HepG2 (cell line): ENCODE measurements around the gene DUS3L. TPM values are rescaled to one million over a fixed set of nuclear protein-coding genes. Genes with fewer than 3 reads are reported as not detected.

Source experiments
- ADNP ChIP-seq: sonication (generic); formaldehyde crosslinking; IDR thresholded peaks from 2 replicates; pipeline ENCODE4 v1.4.0; 2020; ENCODE audit warnings: missing genetic modification reagents
- CAMTA2 ChIP-seq: sonication (generic); formaldehyde crosslinking; IDR thresholded peaks from 2 replicates; pipeline ENCODE4 v1.4.0; 2020; ENCODE audit warnings: mild to moderate bottlenecking, missing genetic modification reagents, borderline replicate concordance
- DNMT1 ChIP-seq: sonication (generic); formaldehyde crosslinking; IDR thresholded peaks from 2 replicates; pipeline ENCODE4 v1.5.1; 2020; ENCODE audit warnings: mild to moderate bottlenecking, missing genetic modification reagents
- DPF2 ChIP-seq: sonication (generic); formaldehyde crosslinking; IDR thresholded peaks from 2 replicates; pipeline ENCODE4 v1.4.0; 2020; ENCODE audit warnings: mild to moderate bottlenecking, low read depth, missing genetic modification reagents, borderline replicate concordance
- EED ChIP-seq: sonication (generic); formaldehyde crosslinking; IDR thresholded peaks from 2 replicates; pipeline ENCODE4 v1.5.0; 2020; ENCODE audit warnings: mild to moderate bottlenecking, missing genetic modification reagents
- HNRNPLL ChIP-seq: fragments of 200-400 bp; formaldehyde crosslinking; IDR thresholded peaks from 2 replicates; pipeline ENCODE4 v1.6.1; 2017; ENCODE audit warnings: mild to moderate bottlenecking, low read depth, low read length; ENCODE audit not compliant: poor library complexity, severe bottlenecking
- KAT8 ChIP-seq: IDR thresholded peaks from 2 replicates; pipeline ENCODE4 v1.6.1; 2016; ENCODE audit warnings: missing genetic modification reagents, missing compliant biosample characterization
- MATR3 ChIP-seq: sonication (generic); formaldehyde crosslinking; IDR thresholded peaks from 2 replicates; pipeline ENCODE4 v1.4.0; 2020; ENCODE audit warnings: missing genetic modification reagents
- NFYC ChIP-seq: IDR thresholded peaks from 2 replicates; pipeline ENCODE4 v1.6.1; 2016; ENCODE audit warnings: missing genetic modification reagents, missing compliant biosample characterization
- RXRA ChIP-seq: sonication (generic); formaldehyde crosslinking; IDR thresholded peaks from 2 replicates; pipeline ENCODE4 v1.5.1; 2020; ENCODE audit warnings: missing genetic modification reagents
- U2AF2 ChIP-seq: fragments of 200-400 bp; formaldehyde crosslinking; IDR thresholded peaks from 2 replicates; pipeline ENCODE4 v1.6.1; 2017; ENCODE audit warnings: low read depth, mild to moderate bottlenecking, low read length
- ZFP36 ChIP-seq: fragments of 150-350 bp; IDR thresholded peaks from 2 replicates; pipeline ENCODE4 v1.6.1; 2018; ENCODE audit warnings: borderline replicate concordance, low read length, low read depth; ENCODE audit not compliant: partially characterized antibody
- ZNF549 ChIP-seq: sonication (generic); formaldehyde crosslinking; IDR thresholded peaks from 2 replicates; pipeline ENCODE4 v1.5.0; 2020; ENCODE audit warnings: missing genetic modification reagents
- ZNF720 ChIP-seq: sonication (generic); formaldehyde crosslinking; IDR thresholded peaks from 2 replicates; pipeline ENCODE4 v1.4.0; 2020; ENCODE audit warnings: missing genetic modification reagents
- ZNF766 ChIP-seq: sonication (generic); formaldehyde crosslinking; IDR thresholded peaks from 2 replicates; pipeline ENCODE4 v1.5.0; 2020; ENCODE audit warnings: missing genetic modification reagents, borderline replicate concordance
- ZNF775 ChIP-seq: sonication (generic); formaldehyde crosslinking; IDR thresholded peaks from 2 replicates; pipeline ENCODE4 v1.4.0; 2020; ENCODE audit warnings: missing genetic modification reagents, mild to moderate bottlenecking, moderate library complexity, borderline replicate concordance
- polyA plus RNA-seq, 8 experiments: library from polyadenylated mRNA; depleted of rRNA in 3 of 8; stranded (reverse) in 7 of 8; unstranded in 1 of 8; fragments of >200 nt; fragmentation: Illumina TruSeq in 4 of 8; extraction: Trizol in 4 of 8; gene quantifications; 2 replicates each; pipeline versions ENCODE4 v1.2.1 to v1.2.3, GENCODE V29; 2011 to 2016; ENCODE audit warnings: low read depth in 4 of 8, missing spikeins in 1 of 8, mixed read lengths in 1 of 8; ENCODE audit not compliant: insufficient read depth in 1 of 8
- total RNA-seq, 5 experiments: library from RNA; depleted of rRNA; stranded (reverse); fragments of >200 nt; fragmentation: Illumina TruSeq; extraction: Trizol; gene quantifications; 2 replicates each; pipeline ENCODE4 v1.2.3, GENCODE V29; 2016; ENCODE audit warnings: low read depth in 1 of 5
- TF ChIP-seq, protein P1 (sequence below): sonication (generic); formaldehyde crosslinking; IDR thresholded peaks from 2 replicates; pipeline ENCODE4 v1.4.0; 2020; ENCODE audit warnings: missing genetic modification reagents, borderline replicate concordance
- TF ChIP-seq, protein P2 (sequence below): sonication (generic); formaldehyde crosslinking; IDR thresholded peaks from 2 replicates; pipeline ENCODE4 v1.4.0; 2020; ENCODE audit warnings: missing genetic modification reagents
- TF ChIP-seq, protein P3 (sequence below): sonication (generic); formaldehyde crosslinking; IDR thresholded peaks from 2 replicates; pipeline ENCODE4 v1.4.0; 2020; ENCODE audit warnings: mild to moderate bottlenecking, missing genetic modification reagents
- TF ChIP-seq, protein P4 (sequence below): sonication (generic); formaldehyde crosslinking; IDR thresholded peaks from 2 replicates; pipeline ENCODE4 v1.5.0; 2020; ENCODE audit warnings: mild to moderate bottlenecking, missing genetic modification reagents

Gene DUS3L
- total and polyA plus RNA-seq, 2 of the 13 experiments (the other 11 are each of a cell fraction or from before 2014, with no cell fraction given) = 13.3 to 25.1 TPM

DNA sequence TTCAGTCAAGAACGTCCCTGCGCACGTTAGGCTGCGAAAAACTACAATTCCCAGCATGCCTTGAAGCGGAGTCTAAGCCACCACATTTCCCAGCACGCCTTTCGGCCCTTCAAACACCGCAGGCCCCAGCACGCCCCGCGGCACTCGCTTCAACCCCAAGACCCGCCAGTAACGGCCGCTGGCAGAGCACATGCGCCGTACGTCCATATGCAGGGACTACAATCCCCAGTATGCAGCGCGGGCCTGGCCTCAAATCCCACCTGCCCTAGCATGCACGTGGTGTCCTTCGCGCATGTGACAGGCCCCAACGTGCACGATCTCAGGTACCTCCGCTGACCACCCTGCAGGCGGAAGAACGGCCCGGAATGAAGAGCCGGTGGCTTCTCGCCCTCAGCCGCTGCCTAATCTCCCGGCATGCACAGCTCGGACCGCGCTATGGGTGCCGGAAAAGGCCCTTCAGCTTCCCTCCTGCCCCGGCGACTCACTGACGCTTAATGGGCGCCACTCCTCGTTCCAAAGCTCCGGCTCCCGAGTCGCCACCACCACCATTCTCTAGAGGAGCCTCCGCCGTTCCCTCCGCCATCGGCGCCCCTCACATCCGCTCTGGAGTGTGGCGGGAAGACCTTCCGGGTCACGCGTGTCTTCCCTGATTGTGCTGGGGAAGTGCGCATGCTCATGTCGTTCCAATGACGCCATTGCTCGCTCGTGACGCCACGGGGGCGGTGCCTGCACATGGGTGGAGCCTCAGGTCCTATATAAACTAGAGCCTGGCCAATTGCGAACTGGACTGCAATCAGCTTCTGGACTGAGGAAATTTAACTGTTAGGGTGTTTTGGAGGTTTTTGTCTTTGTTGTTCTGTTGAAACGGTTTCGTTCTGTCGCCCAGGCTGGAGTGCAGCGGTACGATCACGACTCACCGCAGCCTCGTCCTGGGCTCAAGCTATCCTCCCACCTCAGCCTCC lies at the start of gene DUS3L (continued):
- TF ChIP-seq, protein P1, sequence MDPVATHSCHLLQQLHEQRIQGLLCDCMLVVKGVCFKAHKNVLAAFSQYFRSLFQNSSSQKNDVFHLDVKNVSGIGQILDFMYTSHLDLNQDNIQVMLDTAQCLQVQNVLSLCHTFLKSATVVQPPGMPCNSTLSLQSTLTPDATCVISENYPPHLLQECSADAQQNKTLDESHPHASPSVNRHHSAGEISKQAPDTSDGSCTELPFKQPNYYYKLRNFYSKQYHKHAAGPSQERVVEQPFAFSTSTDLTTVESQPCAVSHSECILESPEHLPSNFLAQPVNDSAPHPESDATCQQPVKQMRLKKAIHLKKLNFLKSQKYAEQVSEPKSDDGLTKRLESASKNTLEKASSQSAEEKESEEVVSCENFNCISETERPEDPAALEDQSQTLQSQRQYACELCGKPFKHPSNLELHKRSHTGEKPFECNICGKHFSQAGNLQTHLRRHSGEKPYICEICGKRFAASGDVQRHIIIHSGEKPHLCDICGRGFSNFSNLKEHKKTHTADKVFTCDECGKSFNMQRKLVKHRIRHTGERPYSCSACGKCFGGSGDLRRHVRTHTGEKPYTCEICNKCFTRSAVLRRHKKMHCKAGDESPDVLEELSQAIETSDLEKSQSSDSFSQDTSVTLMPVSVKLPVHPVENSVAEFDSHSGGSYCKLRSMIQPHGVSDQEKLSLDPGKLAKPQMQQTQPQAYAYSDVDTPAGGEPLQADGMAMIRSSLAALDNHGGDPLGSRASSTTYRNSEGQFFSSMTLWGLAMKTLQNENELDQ = no peak
- peak; percentile 73 for TF ChIP-seq NFYC (CRISPR knock-in tag)
- 0 out of 2 replicates have a peak, but pooled peaks have one; percentile 39 for TF ChIP-seq ZNF720 (CRISPR knock-in tag)
- TF ChIP-seq CAMTA2 (CRISPR knock-in tag) = no peak
- TF ChIP-seq, protein P2, sequence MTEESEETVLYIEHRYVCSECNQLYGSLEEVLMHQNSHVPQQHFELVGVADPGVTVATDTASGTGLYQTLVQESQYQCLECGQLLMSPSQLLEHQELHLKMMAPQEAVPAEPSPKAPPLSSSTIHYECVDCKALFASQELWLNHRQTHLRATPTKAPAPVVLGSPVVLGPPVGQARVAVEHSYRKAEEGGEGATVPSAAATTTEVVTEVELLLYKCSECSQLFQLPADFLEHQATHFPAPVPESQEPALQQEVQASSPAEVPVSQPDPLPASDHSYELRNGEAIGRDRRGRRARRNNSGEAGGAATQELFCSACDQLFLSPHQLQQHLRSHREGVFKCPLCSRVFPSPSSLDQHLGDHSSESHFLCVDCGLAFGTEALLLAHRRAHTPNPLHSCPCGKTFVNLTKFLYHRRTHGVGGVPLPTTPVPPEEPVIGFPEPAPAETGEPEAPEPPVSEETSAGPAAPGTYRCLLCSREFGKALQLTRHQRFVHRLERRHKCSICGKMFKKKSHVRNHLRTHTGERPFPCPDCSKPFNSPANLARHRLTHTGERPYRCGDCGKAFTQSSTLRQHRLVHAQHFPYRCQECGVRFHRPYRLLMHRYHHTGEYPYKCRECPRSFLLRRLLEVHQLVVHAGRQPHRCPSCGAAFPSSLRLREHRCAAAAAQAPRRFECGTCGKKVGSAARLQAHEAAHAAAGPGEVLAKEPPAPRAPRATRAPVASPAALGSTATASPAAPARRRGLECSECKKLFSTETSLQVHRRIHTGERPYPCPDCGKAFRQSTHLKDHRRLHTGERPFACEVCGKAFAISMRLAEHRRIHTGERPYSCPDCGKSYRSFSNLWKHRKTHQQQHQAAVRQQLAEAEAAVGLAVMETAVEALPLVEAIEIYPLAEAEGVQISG (CRISPR knock-in tag) = peak; percentile 89
- TF ChIP-seq MATR3 (CRISPR knock-in tag) = no peak
- TF ChIP-seq ADNP (CRISPR knock-in tag) = no peak
- peak; percentile 46; the same call in 1 of the 2 replicates for TF ChIP-seq EED (CRISPR knock-in tag)
- no peak for TF ChIP-seq DNMT1 (CRISPR knock-in tag)
- peak; percentile 91 for TF ChIP-seq KAT8
- TF ChIP-seq ZNF549 (CRISPR knock-in tag) = no peak
- TF ChIP-seq ZNF766 (CRISPR knock-in tag) = peak; percentile 15; the same call in 1 of the 2 replicates
- no peak for TF ChIP-seq ZFP36
- TF ChIP-seq, protein P3, sequence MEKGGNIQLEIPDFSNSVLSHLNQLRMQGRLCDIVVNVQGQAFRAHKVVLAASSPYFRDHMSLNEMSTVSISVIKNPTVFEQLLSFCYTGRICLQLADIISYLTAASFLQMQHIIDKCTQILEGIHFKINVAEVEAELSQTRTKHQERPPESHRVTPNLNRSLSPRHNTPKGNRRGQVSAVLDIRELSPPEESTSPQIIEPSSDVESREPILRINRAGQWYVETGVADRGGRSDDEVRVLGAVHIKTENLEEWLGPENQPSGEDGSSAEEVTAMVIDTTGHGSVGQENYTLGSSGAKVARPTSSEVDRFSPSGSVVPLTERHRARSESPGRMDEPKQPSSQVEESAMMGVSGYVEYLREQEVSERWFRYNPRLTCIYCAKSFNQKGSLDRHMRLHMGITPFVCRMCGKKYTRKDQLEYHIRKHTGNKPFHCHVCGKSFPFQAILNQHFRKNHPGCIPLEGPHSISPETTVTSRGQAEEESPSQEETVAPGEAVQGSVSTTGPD = no peak
- TF ChIP-seq RXRA = peak; percentile 79; the same call in 1 of the 2 replicates
- 0 out of 2 replicates have a peak, but pooled peaks have one; percentile 58 for TF ChIP-seq U2AF2
- peak; percentile 89 for TF ChIP-seq HNRNPLL
- TF ChIP-seq, protein P4, sequence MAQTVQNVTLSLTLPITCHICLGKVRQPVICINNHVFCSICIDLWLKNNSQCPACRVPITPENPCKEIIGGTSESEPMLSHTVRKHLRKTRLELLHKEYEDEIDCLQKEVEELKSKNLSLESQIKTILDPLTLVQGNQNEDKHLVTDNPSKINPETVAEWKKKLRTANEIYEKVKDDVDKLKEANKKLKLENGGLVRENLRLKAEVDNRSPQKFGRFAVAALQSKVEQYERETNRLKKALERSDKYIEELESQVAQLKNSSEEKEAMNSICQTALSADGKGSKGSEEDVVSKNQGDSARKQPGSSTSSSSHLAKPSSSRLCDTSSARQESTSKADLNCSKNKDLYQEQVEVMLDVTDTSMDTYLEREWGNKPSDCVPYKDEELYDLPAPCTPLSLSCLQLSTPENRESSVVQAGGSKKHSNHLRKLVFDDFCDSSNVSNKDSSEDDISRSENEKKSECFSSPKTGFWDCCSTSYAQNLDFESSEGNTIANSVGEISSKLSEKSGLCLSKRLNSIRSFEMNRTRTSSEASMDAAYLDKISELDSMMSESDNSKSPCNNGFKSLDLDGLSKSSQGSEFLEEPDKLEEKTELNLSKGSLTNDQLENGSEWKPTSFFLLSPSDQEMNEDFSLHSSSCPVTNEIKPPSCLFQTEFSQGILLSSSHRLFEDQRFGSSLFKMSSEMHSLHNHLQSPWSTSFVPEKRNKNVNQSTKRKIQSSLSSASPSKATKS (CRISPR knock-in tag) = no peak
- no peak for TF ChIP-seq DPF2
- TF ChIP-seq ZNF775 (CRISPR knock-in tag) = 0 out of 2 replicates have a peak, but pooled peaks have one; percentile 75
